BE2C (cell line): ENCODE data around the gene ASMTL.

ENCODE experiments used
- DNase-seq: peaks from one replicate; pipeline ENCODE4 v3.0.0-alpha.2; 2020
- H3K27me3 ChIP-seq: fragments of 250-450 bp; sonication (Bioruptor Pico); 2 replicates; pipeline ENCODE4 v1.5.1; 2020; ENCODE audit warnings: mild to moderate bottlenecking
- H3K36me3 ChIP-seq: fragments of 250-450 bp; sonication (Bioruptor Pico); 2 replicates; pipeline ENCODE4 v1.5.1; 2020; ENCODE audit warnings: mild to moderate bottlenecking
- H3K4me1 ChIP-seq: fragments of 250-450 bp; sonication (Bioruptor Pico); 2 replicates; pipeline ENCODE4 v1.5.1; 2020
- H3K4me3 ChIP-seq: 2 replicates; pipeline ENCODE4 v1.5.1; 2011; ENCODE audit warnings: low read depth, low read length
- H3K9me3 ChIP-seq: fragments of 250-450 bp; sonication (Bioruptor Pico); 2 replicates; pipeline ENCODE4 v1.5.1; 2020
- TF ChIP-seq, protein P1 (sequence below): IDR thresholded peaks from 2 replicates; pipeline ENCODE4 v1.5.1; 2012; ENCODE audit warnings: mild to moderate bottlenecking, low read depth, low read length

ASMTL gene

GRCh38 chrX:1400742-1401471, 51.8 kb downstream of the ASMTL start:
- no peaks in the 10 kb centered on the region for H3K27me3 ChIP-seq
- H3K9me3 ChIP-seq = no peaks in the 10 kb centered on the region
- no peaks in the 10 kb centered on the region; the same call in 1 of the 2 replicates for H3K36me3 ChIP-seq
- no peak overlapping the region for H3K4me3 ChIP-seq
- no peaks in the 10 kb centered on the region for H3K4me1 ChIP-seq
- DNase-seq = no peak
- TF ChIP-seq, protein P1, sequence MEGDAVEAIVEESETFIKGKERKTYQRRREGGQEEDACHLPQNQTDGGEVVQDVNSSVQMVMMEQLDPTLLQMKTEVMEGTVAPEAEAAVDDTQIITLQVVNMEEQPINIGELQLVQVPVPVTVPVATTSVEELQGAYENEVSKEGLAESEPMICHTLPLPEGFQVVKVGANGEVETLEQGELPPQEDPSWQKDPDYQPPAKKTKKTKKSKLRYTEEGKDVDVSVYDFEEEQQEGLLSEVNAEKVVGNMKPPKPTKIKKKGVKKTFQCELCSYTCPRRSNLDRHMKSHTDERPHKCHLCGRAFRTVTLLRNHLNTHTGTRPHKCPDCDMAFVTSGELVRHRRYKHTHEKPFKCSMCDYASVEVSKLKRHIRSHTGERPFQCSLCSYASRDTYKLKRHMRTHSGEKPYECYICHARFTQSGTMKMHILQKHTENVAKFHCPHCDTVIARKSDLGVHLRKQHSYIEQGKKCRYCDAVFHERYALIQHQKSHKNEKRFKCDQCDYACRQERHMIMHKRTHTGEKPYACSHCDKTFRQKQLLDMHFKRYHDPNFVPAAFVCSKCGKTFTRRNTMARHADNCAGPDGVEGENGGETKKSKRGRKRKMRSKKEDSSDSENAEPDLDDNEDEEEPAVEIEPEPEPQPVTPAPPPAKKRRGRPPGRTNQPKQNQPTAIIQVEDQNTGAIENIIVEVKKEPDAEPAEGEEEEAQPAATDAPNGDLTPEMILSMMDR = no peak

DNA sequence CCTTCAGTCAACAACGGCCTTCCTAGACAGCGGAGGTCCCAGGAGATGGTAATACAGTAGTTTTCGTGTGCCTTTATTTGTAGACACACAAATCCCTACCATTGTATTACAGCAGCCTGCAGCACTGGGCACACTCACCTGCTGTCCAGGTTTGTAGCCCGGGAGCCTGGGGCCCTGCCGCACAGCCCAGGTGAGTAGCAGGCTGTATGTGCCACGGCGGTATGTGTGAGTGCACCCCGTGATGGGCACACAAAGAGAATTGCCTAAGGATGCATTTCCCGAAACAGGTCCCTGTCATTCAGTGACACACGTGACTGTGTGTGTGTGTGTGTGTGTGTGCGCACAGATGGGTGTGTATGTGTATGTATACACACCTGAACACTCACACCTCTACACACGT, 52.7 kb downstream of the ASMTL start:
- H3K4me1 ChIP-seq = no peaks in the 10 kb centered on the region
- no peaks in the 10 kb centered on the region for H3K27me3 ChIP-seq
- no peak for DNase-seq
- TF ChIP-seq, protein P1 = no peak
- no peaks in the 10 kb centered on the region; the same call in 1 of the 2 replicates for H3K36me3 ChIP-seq
- no peaks in the 10 kb centered on the region for H3K9me3 ChIP-seq
- H3K4me3 ChIP-seq = no peak overlapping the region

GRCh38 chrX:1398431-1399340, 54.0 kb downstream of the ASMTL start:
- Histone ChIP-seq H3K36me3 (no peaks in the 10 kb centered on the region; the same call in 1 of the 2 replicates), H3K4me3 (no peak overlapping the region), H3K27me3 (no peaks in the 10 kb centered on the region), H3K4me1 (no peaks in the 10 kb centered on the region), H3K9me3 (no peaks in the 10 kb centered on the region)
- DNase-seq = no peak
- TF ChIP-seq, protein P1 = no peak

GRCh38 chrX:1397441-1398270, 55.1 kb downstream of the ASMTL start:
- no peaks in the 10 kb centered on the region for H3K36me3 ChIP-seq
- no peaks in the 10 kb centered on the region for H3K27me3 ChIP-seq
- no peak for DNase-seq
- H3K4me3 ChIP-seq = no peak overlapping the region
- H3K9me3 ChIP-seq = no peaks in the 10 kb centered on the region
- no peaks in the 10 kb centered on the region for H3K4me1 ChIP-seq
- TF ChIP-seq, protein P1 = no peak

DNA sequence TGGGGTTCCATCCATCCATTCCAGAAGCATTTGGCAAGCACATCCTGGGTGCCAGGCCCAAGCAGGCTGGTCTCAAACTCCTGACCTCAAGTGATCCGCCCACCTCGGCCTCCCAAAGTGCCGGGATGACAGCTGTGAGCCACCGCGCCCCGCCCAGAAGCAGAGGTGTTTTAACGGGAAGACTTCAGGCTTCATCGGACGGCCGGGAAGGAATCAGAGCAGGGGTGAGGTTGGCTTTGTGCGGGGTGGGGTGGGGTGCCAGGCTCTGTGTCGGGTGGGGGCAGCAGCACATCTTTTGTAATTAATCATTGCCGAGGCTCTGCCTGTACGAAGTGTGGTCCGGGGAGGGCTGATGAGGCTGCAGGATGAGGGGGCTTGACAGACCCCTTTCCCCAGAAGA, 55.7 kb downstream of the ASMTL start:
- TF ChIP-seq, protein P1 = no peak
- no peaks in the 10 kb centered on the region for H3K9me3 ChIP-seq
- DNase-seq = no peak
- no peaks in the 10 kb centered on the region for H3K27me3 ChIP-seq
- no peak overlapping the region for H3K4me3 ChIP-seq
- no peaks in the 10 kb centered on the region for H3K4me1 ChIP-seq
- H3K36me3 ChIP-seq = no peaks in the 10 kb centered on the region
